HG03066 (cell line): Measurements from ENCODE around the gene RNF212B.
"Not testable (repeated sequence)": the region's sequence is repeated elsewhere in the genome, so short reads cannot be mapped to it uniquely, and the experiment has no call there.

Experiments
- ATAC-seq: cut with Tn5 transposase; IDR thresholded peaks from one replicate; pipeline ENCODE4 v1.9.1; 2021; ENCODE audit warnings: low read depth; ENCODE audit not compliant: unreplicated experiment

Gene RNF212B

GRCh38 chr14:23241061-23241715 is 3.5 kb downstream of the RNF212B start:
- not testable (repeated sequence) for ATAC-seq

- no peak for ATAC-seq
These were observed 4.3 kb downstream of the RNF212B start for GRCh38 chr14:23242076-23242475.

DNA sequence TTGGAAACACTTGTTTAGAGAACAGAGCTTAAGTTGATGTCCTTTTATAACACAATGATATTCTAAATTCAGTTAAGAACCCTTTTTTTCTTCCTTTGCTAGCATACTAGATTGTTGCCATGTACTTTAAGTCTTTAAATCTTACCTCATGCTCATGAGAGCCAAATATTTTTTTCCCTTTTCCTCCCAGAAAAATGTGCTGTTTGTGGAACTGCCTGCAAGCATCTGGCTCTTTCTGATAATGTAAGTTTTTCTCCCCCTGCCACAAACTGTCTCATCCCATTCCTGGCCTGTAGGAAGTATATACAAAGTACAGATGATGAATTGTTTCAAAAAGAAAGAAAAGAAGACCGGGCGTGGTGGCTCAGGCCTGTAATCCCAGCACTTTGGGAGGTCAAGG is 5.3 kb downstream of the RNF212B start:
- no peak for ATAC-seq

DNA sequence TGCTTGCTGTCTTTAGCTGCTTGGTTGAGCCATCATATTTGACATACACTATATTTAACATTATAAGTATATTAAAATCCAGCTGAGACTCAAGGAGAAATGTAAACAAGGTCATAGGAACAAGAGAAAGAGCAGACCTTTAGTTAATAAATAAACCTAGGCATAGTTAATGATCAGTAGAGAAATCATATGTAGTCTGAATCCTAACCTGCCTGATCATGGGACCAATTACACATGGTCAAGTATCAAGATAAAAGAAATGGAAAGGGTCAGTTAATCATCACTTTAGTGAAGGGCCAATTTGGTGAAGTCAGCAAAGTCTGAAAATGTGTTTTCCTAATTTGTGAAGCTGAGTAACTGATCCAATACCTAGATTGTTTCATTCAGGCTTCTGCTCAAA is 7.5 kb downstream of the RNF212B start:
- ATAC-seq: no peak

GRCh38 chr14:23248601-23249000 is 10.9 kb downstream of the RNF212B start:
- no peak for ATAC-seq

DNA sequence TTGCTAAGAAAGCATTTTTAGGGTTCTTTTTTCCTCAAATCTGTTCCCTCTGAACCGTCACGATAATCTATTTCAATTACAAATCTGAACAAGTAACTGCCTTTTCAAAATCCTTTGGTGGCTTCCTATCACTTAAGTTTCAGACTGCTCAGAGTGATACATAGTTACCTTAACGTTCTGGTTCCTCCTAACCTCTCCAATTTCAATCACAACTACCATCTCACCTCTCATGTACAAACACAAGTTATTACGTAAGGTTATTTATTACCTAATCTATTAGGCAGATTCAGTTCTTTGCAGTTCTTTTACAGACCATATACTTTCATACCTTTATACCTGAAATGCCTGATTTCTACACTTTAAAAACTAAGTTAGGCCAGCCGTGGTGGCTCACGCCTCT is 12.1 kb downstream of the RNF212B start:
- no peak for ATAC-seq

GRCh38 chr14:23252006-23252405 is 14.3 kb downstream of the RNF212B start:
- no peak for ATAC-seq

DNA sequence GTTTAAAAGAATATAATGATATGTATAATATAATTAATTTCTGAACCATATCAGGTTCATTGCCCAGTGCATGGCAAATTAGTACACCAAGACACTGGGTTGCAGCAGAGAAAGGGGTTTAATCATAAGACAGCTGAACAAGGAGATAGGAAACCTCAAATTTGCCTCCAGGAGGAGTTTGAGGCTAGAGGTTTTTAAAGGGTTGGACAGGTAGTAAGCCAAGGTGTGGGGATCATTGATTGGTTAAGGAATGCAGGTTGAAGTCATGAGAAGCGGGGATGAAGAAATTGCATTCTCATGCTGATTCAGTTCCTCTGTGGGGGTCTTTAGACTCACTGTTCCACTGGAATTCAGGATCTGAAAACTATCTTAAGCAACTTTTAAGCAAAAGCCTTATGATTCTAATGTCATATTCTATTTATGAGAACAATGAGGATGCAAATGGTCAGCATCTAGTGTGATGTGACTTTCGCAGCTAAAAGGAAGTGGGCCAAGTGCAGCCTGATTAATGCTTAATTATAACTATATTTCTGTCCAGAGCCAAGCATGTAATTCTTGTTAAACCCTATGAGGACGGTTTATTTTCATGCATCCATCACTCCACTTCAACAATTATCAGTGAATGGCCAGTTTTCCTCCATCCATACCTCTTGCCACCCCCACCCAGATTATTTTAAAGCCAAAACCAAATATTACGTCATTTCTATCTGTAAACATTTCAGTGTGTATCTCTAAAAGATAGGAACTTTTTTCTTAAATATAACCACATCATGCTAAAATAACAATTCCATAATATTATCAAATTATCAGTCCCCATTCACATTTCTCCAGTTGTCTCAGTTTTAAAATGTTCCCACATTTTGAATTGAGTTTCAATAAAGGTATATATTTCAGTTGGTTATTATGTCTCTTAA is 14.9 kb downstream of the RNF212B start:
- ATAC-seq: no peak

DNA sequence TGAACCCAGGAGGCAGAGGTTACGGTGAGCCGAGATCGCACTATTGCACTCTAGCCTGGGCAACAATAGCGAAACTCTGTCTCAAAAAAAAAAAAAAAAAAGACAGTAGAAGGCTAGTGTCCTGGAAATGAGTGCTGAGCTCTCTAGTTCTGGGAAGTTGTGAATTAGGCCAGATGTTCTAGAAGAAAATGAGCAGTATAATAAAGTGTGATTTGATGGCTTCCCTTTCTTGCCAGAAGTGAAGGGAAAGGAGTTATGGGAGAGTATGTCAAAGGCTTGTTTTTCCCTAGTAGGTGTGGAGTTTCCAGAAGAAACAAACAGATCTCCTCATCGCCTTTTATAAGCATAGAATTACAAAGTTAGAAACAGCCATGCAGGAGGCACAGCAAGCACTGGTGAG is 20.5 kb downstream of the RNF212B start:
- no peak for ATAC-seq

- no peak for ATAC-seq
These were observed 21.7 kb downstream of the RNF212B start for GRCh38 chr14:23259426-23259825.

GRCh38 chr14:23260849-23261248 is 23.1 kb downstream of the RNF212B start:
- ATAC-seq: not testable (repeated sequence)

DNA sequence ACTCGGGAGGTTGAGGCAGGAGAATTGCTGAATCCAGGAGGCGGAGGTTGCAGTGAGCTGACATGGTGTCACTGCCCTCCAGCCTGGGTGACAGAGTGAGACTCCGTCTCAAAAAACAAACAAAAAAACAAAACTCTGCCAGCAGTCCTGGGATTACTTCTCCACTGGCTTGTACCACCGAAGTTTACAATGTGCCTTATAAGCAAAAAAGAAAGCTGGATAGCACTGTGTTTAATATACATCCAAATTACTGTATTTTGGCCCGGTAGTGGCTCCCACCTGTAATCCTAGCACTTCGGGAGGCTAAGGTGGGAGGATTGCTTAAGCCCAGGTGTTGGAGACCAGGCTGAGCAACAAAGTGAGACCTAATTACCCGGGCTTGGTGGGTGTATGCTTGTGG is 31.5 kb downstream of the RNF212B start:
- ATAC-seq: no peak

GRCh38 chr14:23275412-23275811 is 37.7 kb downstream of the RNF212B start:
- no peak for ATAC-seq

DNA sequence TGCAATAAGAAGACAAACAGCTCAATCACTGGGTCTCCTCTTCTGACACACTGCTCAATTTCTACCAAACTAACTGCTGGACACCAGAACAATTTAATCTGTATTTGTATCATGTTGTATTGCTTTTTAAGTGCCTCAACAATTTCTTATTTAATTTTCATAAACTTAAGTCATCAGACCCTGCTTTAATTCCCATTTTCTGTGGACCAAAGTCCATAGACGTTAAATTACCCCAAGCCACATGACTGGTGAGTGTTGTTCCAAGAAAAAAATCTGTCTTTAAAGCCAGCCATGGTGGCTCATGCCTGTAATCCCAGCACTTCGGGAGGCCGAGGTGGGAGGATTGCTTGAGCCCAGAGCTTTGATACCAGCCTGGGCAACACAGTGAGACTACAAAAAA is 39.5 kb downstream of the RNF212B start:
- no peak for ATAC-seq

- ATAC-seq: not testable (repeated sequence)
These were observed 40.2 kb downstream of the RNF212B start for GRCh38 chr14:23277928-23278327.

DNA sequence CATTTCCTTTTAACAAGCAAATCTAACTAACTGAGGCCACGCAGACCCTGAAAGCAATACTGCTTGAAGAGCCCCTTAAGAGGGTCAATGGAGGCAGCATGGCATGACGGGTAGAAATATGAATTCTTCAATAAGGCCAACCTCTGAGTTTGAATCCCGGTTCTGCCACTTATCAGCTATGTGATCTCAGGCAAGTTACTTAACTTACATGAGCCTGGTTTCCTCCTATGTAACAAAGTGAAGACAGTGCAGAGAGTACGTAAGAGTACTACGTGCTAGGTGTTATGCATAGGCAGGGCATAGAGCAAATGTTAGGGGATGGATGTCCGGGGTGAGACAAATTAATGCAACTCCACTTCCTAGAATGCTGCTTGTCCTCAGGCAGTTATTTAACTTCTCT is 43.5 kb downstream of the RNF212B start:
- no peak for ATAC-seq

- ATAC-seq: no peak
These were observed 47.2 kb downstream of the RNF212B start for GRCh38 chr14:23284654-23285529.

GRCh38 chr14:23285530-23286019 is 47.8 kb downstream of the RNF212B start:
- ATAC-seq: peak; percentile 23

GRCh38 chr14:23286020-23286901 is 48.5 kb downstream of the RNF212B start, which contains the start of gene HOMEZ:
HOMEZ (minus strand) TSS chr14:23286132; CDS start chr14:23285952, 180 bp downstream.
- peak; percentile 98 for ATAC-seq
